DMS114 treated with DMSO at 0.1 percent for 48 hours (cell line): ENCODE data around the gene PNPLA5.
"Not testable (repeated sequence)": the region's sequence is repeated elsewhere in the genome, so short reads cannot be mapped to it uniquely, and the experiment has no call there.

ENCODE experiments used
- DNase-seq: peaks from one replicate; lab custom pipeline; 2025; ENCODE audit not compliant: unreplicated experiment; lab: John Stamatoyannopoulos, UW

The PNPLA5 gene

DNA sequence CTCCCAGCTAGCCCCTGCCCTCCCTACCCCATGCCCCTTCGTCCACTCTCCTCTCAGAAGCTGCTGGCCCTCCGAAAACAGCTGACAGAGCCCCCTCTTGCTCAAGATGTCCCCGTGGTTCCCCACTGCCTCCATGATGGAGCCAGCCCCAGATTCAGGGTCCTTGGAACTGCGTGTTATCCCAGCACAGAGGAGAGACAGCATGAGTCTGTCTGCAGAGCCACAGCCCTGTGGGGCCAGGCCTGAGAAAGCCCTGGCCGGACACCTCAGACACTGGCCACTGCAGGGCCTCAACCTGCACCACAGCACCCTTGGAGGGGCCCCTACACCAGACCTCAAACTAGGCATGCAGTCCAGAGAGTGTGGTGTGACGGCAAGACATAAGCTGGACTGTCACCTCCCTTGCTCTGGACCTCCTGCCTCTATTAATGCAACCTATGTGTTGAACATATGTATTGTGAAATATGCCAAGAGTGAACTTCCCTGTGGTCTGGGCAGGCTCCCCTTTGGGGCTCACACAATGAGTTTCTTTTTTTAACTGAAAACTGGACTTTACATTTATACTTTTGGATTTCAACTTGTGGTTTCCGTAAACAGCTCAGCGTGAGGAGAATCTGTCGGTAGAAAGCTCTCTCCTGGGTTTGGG, 9.6 kb downstream of the PNPLA5 start:
- DNase-seq: no peak

DNA sequence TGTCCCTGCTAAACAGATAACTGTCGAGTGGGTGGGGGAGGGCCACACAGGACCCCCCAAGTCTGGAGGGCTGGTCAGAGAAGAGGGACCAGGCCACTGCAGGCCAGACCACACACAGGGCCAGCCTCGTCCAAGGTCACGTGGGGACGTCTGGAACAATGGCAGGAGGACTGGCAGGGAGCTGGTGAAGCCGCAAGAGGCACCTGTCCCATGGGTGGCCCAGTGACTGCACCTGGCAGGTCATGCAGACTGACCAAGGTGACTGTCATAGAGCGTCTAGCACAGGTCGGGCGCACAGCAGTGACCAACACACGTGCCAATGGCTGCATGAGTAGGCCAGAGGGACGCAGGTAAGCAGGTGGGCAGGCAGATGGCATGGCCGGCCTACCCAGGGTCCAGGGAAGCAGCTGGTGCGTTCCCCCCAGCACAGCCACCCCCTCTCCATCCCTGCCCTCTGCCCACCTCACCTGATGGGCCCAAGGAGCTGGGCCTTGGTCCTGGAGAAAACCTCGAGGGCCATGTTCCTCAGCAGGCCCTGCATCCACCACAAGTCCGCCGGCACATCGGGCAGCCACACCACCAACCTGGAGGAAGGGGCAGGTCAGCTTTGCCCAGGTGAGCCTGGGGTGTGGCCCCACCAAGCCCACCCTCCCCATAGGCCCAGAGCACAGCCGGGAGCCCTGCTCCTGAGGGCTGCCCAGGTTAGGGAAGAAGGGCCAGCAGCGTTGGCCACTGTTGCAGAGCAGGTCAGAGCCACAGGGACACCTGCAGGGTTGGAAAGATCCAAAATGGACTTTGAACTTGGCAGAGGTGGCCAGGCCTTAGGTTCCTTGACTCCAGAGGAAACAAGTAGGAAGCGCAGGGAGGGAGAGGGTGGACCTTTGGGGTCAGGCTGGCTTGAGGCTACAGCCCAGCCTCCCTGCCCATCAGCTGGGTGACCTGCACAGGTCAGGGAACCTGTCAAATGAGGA, 10.4 kb downstream of the PNPLA5 start:
- DNase-seq: no peak

- DNase-seq: no peak
Observed at GRCh38 chr22:43880541-43880991, 11.2 kb downstream of the PNPLA5 start.

DNA sequence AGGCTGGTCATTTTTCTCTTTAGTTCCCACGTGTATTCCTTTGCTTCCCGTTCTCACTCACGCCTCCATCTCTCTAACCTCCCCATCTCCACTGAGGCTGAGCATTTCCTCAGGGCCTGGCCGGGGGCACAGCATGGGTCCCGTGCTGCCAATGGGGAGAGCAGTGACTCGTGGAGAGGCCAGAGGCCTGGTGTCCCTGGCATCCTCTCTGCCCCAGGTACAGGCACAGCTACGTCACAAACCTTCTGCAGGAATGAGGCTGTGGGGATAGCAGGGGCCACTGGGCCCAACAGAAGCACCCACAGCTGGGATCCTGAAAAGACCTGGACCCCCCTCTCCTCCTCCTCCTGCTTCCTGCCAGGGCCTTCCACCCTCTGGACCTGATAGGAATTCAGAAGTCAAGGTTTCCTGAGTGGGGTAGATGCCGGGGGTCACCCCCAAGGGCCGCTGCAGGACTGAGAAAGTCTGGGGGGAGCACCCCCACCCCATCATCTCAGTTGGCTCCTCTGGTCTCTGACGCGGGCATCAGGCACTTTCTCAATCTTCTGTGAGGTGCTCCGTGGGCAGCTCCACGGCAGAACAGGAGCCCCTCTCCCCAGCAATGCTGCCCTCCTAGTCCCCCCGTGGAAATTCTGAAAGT, 11.8 kb downstream of the PNPLA5 start:
- no peak for DNase-seq

GRCh38 chr22:43878831-43879550, 12.8 kb downstream of the PNPLA5 start:
- DNase-seq: no peak

DNA sequence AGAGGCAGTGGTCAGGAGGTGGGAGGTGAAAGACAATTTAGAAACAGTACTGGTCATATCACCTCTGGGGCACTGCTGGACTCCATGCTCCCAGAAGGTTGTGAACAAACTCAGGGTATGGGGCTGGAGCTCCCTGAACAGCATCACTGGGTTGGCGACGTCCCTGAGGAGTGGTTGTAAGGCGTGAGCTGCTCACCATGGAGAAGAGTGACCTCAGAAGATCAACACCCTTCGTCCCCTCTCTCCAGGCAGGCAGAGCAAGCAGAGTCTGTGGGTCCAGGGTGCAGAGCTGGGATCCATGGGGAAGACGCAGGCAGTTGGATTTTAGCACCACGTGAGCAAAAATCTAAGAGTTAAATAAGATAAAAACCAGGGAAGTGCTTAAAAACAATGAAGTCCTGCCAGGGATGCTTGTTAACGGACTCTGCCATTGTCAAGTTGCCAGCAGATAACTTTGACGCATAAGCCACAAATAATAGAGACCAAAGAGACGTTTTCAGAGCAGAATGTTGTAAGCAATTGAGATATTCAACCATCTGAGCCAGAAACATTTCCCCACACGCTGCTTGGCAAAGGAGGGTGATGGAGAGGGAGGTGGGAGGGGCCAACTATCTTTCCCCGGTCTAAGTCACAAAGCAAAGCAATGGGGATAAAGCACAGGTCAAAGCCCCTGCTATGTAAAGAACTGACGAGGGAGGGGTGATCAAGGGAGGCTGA, 13.6 kb downstream of the PNPLA5 start:
- DNase-seq: no peak

- no peak for DNase-seq
Observed at GRCh38 chr22:43876866-43877509, 14.8 kb downstream of the PNPLA5 start.

DNA sequence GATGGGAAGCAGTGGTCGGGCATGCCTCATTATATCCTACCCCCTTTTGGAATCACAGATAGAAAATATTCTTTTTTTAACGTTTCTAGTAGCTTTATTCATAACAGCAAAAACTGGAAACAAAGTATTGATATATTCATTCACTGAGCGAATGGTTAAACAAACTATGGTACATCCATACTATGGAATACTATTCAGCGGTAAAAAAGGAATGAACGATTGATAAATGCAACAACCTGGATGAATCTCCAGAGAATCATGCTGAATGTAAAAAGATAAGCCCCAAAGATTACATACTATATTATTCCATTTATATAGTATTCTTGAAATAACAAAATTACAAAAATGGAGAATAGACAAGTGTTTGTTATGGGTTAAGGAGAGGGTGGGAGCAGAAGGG, 22.0 kb downstream of the PNPLA5 start:
- DNase-seq: no peak

DNA sequence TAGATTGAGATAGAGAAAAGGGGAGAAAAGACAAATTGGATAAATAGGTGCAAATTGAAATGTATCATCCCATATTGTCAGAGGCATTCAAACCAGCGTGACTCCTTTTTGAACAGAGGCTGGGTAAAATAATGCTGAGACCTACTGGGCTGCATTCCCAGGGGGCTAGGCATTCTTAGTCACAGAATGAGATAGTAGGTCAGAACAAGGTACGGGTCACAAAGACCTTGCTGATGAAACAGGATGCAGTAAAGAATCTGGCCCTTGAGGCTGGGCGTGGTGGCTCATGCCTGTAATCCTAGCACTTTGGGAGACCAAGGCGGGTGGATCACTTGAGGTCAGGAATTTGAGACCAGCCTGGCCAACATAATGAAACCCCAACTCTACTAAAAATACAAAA, 22.8 kb downstream of the PNPLA5 start:
- not testable (repeated sequence) for DNase-seq

GRCh38 chr22:43867839-43868635, 23.8 kb downstream of the PNPLA5 start:
- no peak for DNase-seq

DNA sequence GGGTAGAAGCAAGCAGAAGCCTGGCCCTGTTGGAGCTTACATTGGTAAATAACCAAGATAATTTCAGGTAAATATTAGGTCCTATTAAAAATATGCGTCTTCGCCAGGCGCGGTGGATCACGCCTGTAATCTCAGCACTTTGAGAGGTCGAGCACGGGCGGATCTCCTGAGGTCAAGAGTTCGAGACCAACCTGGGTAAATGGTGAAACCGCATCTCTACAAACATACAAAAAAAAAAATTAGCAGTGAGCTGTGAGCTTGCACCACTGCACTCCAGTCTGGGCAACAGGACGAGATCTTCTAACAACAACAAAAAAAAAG, 29.0 kb downstream of the PNPLA5 start:
- DNase-seq: no peak

DNA sequence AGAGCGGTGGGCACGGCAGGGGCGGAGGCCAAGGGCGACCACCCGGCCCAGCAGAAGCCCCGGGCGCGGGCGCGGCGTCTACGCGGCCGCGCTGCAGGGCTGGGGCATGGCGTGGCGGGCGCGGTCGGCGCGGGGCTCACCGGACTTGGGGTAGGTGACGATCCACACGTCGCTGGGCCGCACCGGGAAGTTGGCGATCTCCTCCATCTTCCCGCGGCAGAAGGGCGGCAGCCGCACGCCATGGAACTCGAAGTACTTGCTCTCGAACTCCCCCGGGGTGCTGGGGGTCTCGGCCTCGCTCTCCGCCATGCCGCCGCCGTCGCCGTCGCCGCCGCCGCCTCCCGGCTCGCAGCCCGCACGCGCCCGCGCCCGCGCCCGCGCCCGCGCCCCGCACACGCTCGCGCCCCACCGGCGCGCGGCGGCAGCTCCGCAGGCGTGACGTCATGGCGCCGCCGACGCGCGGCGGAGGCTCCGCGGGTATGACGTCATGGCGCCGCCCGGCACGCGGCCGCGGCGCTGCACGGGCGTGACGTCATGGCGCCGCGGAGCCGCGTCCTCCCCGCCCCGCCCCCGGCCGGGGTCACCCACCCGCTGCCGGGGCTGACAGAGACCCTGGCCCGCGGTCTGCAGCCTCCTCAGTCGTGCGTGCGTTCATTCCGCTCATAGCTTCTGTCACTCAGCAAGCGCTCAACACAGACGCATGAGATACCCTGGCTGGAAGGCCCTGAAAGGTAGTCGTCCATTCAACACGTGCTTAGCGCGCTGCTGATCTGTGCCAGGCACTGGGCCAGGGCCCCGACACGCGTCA, 29.5 kb downstream of the PNPLA5 start, which contains the start of gene SULT4A1:
TSS of gene SULT4A1 (minus strand) at position 440 of the 808 bp plus-strand sequence. CDS start at position 309, 131 bp downstream.
- DNase-seq: peak; percentile 36

DNA sequence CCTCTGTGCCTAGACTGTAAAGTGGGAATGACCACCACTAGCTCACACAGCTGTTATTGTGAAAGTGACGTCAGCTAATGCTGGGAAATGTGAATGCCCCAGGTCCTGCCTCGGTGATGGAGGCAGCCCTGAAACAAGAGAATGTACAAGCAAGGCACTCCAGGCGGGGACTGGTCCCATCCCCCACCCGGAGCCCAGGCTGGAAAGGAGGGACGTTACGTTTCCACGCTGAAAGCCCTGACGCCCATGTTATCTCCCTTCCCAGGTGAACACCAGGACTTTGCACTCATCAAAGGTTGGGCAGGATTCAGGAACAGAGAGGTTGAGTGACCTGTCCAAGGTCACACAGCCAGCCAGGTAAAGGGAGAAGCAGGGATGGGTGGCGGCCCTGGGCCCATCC, 30.3 kb downstream of the PNPLA5 start:
- DNase-seq: no peak

- no peak for DNase-seq
Observed at GRCh38 chr22:43860831-43861230, 31.0 kb downstream of the PNPLA5 start.

- no peak for DNase-seq
Observed at GRCh38 chr22:43860126-43860525, 31.7 kb downstream of the PNPLA5 start.

GRCh38 chr22:43859621-43860020, 32.2 kb downstream of the PNPLA5 start:
- no peak for DNase-seq

DNA sequence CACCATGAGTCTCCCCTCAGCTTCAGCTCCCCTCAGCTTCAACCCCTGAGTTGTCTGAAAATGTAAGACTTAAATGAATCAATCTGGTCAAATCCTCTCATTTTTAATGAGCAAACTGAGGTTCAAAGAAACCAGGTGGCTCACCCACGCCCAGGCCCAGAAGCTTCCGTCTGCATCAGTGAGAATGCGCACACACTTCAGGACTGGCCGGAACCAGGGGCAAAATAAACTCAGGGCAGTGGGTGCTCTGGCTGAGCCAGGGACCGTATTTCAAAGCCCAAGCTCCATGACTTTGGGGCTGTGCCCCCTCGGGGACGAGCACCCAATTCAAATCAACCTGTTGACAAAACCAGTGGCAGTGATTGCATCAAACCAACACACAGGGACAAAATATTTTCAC, 32.6 kb downstream of the PNPLA5 start:
- DNase-seq: no peak

GRCh38 chr22:43858156-43858895, 33.5 kb downstream of the PNPLA5 start:
- DNase-seq: no peak
